Subcutaneous adipose tissue (tissue), 4 donors: ENCODE measurements around the gene MKLN1. TPM values are rescaled to one million over a fixed set of nuclear protein-coding genes. Genes with fewer than 3 reads are reported as not detected.

Experiments
- total RNA-seq, 4 donors: library from RNA; depleted of rRNA; stranded (reverse); fragments of >200 nt; gene quantifications; one replicate each; pipeline ENCODE4 v1.1.0, GENCODE V29; 2016
- TF ChIP-seq, protein P1 (sequence below): fragments of 450-650 bp; IDR thresholded peaks from one replicate; pipeline ENCODE4 v1.5.1; 2016; ENCODE audit warnings: low read depth, mild to moderate bottlenecking, control low read depth, antibody characterized with exemption, moderate library complexity

Gene MKLN1
- total RNA-seq, 4 donors from 2014 or later, result 67.0 to 144 (median 89.2) TPM

DNA sequence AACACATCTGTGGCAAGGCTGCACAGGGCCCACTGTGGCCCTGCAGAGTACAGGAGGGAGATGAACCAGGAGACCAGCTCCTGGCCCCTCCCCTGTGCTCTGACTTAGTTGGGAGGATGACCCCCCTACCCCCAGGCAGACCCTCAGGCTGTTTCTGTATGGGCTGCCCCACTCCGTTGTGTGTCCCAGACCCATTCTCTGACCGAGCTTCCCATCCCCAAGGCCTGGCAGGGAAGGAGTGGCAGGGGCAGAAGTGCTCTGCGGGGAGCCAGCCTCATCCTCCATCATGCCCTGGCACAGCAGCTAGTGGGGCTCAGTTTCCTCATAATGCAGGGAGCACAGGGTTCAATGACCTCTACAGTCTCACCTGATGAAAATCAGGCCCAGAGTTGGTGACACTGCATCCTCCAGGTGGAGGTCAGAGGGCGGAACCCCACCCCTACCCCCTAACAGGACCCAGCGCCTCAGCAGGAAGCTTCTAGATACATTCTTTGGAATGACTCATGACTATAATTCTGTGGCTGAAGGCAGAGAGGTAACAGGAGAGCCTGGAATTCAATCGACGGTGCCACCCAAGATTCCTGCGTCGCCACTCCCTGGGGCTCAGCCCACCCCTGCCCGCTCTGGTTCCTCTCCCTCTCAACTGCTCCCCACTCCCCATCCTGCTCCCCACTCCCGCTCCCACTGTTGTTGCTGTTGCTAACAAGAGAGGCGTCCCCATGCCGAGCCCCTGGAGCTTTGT, 210.6 kb downstream of the MKLN1 start:
- TF ChIP-seq, protein P1, sequence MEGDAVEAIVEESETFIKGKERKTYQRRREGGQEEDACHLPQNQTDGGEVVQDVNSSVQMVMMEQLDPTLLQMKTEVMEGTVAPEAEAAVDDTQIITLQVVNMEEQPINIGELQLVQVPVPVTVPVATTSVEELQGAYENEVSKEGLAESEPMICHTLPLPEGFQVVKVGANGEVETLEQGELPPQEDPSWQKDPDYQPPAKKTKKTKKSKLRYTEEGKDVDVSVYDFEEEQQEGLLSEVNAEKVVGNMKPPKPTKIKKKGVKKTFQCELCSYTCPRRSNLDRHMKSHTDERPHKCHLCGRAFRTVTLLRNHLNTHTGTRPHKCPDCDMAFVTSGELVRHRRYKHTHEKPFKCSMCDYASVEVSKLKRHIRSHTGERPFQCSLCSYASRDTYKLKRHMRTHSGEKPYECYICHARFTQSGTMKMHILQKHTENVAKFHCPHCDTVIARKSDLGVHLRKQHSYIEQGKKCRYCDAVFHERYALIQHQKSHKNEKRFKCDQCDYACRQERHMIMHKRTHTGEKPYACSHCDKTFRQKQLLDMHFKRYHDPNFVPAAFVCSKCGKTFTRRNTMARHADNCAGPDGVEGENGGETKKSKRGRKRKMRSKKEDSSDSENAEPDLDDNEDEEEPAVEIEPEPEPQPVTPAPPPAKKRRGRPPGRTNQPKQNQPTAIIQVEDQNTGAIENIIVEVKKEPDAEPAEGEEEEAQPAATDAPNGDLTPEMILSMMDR, result no peak

DNA sequence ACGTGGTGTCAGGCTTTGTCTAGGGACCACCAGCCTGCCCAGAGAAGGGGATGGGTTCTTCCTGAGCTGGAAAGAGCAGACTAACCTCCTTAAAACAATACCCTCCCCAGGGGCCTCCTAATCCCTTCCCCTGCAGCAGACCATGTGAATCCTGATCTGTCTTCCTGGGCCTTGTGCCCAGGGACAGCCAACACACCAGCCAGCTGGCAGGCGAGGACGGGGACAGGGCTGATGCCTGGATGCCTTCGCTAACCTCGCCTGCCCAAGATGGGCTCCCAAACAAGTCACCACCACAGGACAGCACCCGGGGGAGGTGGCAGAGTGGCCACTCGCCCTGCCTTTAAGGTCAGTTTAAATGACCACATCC, 211.1 kb downstream of the MKLN1 start:
- TF ChIP-seq, protein P1, result no peak

DNA sequence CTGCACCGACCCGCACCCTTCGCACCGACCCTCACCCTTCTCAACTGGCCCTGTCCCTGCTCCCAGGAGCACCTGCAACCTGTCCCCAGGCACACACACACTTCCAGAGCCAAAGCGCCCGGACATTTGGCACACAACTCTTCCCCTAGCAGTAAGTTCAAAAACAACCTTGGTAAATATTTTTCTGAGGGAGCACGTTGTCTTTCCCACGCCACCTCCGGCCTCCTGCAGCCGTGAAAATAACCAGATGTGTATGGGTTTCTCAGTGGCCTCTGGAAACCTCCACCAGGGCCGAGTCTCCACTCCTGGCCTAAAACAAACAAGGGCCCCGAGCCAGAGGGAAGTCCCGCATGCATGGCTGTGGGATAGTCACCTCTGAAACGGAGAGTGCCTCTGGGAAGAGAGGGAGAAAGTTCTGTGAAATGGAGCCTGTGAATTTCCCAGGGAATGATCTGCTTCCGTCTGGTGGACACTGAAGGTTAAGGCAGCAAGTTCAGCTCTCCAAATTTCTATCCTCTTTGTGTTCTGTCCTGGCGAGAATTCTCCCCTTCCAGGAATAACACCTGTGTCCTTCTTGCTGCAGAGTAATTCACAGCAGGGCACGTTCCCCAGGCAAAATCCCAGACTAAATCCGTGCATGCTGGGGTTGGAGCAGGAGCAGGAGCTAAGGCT, 213.0 kb downstream of the MKLN1 start:
- TF ChIP-seq, protein P1, result no peak

DNA sequence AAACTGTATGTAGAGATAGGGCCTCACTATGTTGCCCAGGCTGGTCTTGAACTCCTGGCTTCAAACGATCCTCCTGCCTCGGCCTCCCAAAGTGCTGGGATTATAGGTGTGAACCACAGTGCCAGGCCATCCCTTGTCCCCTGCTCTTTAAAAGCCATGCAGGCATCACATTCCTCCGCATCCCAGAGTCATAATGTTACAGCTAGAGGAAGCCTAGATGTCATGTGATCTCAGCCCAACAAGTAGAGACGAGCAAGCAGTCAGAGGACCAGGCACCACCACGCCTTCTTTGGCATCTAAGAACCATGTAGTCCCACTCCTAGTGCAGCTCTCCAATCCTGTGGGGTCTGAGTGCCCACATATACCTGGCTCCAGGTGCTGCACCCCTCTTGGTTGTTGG, 215.6 kb downstream of the MKLN1 start:
- TF ChIP-seq, protein P1, result no peak

DNA sequence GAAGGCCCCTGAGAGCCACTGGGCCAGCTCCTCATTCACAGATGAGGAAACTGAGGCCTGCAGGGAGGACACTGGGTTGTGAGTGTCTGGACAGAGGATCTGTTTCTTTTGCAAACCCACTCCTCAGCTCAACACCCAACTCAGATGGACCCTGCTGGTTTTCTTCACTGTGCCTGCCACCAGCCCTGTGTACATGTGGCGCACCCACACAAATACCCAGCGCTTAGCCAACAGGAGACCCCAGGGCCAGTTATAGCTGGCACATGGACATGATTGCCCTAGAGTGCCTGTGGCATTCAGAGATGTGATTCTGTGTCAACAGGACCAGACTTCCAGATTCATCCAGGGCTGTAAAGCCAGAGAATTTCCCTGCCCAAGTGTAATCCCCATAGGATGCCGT, 216.3 kb downstream of the MKLN1 start:
- TF ChIP-seq, protein P1, result no peak

DNA sequence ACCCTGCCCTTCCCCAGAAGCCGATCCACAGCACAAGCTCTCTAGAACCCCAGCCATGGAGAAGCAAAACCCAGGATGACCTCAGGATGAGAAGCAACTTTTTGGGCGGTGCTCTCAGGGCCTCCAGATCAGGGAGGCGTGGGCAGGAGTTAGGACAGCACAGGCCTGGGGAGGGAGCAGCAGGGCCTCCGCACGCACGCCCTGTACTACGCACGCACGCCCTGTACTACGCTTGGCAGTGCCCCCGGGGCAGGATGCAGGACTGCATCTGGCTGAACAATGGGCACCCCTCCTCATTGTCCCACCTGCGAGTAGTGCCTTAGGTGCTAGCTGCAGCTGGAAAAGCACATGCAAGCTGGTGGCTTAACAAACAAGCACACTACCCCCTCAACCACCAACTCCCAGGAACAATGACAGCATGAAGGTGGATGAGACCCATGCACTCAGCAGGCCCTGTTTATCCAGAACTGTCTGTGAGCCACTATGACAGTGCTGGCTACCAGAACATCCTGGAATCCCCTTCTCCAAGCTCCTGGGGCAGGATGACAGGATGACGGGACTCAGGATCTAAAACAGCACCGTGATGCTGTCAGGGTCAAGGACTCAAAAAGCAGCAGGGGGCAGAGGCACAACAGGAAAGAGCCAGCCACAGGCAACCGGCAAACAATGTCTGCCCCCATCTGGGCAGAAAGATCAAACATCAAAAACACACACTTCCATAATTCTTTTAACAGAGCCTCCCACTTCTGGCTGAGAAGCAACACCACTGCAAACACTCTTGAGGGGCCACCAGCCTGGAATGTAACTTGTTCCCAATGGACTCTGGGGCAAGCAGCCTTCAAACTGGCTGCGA, 217.0 kb downstream of the MKLN1 start:
- TF ChIP-seq, protein P1, result no peak

DNA sequence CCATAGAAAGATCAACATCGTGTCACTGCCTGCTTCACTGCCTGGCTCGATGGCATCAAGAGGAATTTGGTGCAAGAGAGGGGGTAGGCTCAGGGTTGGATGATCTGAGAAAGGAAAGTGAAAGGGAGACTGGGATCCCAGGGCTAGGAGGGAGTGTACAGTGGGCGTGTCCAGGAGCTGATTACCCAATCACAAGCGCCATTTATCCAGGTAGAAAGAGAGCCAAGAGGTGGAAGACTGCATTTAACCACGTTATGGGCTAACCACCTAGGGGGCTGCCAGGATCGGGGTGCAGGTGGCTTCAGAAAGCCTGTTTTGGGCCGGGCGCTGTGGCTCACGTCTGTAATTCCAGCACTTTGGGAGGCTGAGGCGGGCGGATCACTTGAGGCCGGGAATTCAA, 218.4 kb downstream of the MKLN1 start:
- TF ChIP-seq, protein P1, result no peak
